OCI-LY1 (cell line): ENCODE data around the gene C16orf95.

ENCODE experiments used
- H2AFZ ChIP-seq: fragments of 200-600 bp; sonication (generic), shearing (Covaris generic); 2 replicates; pipeline ENCODE4 v1.6.0; 2014; ENCODE audit warnings: antibody characterized with exemption, mild to moderate bottlenecking, low read length
- H3F3A ChIP-seq: fragments of 200-600 bp; sonication (generic), shearing (Covaris generic); 2 replicates; pipeline ENCODE4 v1.6.0; 2014; ENCODE audit warnings: mild to moderate bottlenecking, antibody characterized with exemption, low read length, moderate library complexity; ENCODE audit not compliant: insufficient read depth
- H3K27ac ChIP-seq: fragments of 200-600 bp; sonication (generic); 2 replicates; pipeline ENCODE4 v1.5.1; 2014; ENCODE audit warnings: low read length, mixed run types, mild to moderate bottlenecking, low read depth; ENCODE audit not compliant: poor library complexity, severe bottlenecking
- H3K27me3 ChIP-seq: fragments of 200-600 bp; sonication (generic); 2 replicates; pipeline ENCODE4 v1.6.0; 2014; ENCODE audit warnings: antibody characterized with exemption, mild to moderate bottlenecking, low read length, moderate library complexity; ENCODE audit not compliant: insufficient read depth
- H3K36me3 ChIP-seq: fragments of 200-600 bp; sonication (generic); 2 replicates; pipeline ENCODE4 v1.6.1; 2014; ENCODE audit warnings: mild to moderate bottlenecking, antibody characterized with exemption, low read length, moderate library complexity, mixed read lengths; ENCODE audit not compliant: insufficient read depth
- H3K4me1 ChIP-seq: fragments of 200-600 bp; sonication (generic); 2 replicates; pipeline ENCODE4 v1.5.1; 2014; ENCODE audit warnings: mild to moderate bottlenecking, low read length, moderate library complexity; ENCODE audit not compliant: insufficient read depth, severe bottlenecking
- H3K4me2 ChIP-seq: fragments of 200-600 bp; sonication (generic), shearing (Covaris generic); 2 replicates; pipeline ENCODE4 v1.6.1; 2014; ENCODE audit warnings: low read length
- H3K4me3 ChIP-seq: fragments of 200-600 bp; sonication (generic); 2 replicates; pipeline ENCODE4 v1.5.1; 2014; ENCODE audit warnings: low read length, low read depth, mild to moderate bottlenecking, mixed read lengths; ENCODE audit not compliant: poor library complexity, severe bottlenecking
- H3K79me2 ChIP-seq: fragments of 200-600 bp; shearing (Covaris generic); 2 replicates; pipeline ENCODE4 v1.6.1; 2016; ENCODE audit warnings: mixed run types, low read length, mixed read lengths; ENCODE audit not compliant: insufficient read depth
- H3K9ac ChIP-seq: fragments of 200-600 bp; sonication (generic), shearing (Covaris generic); 2 replicates; pipeline ENCODE4 v1.6.1; 2014; ENCODE audit warnings: mild to moderate bottlenecking, low read length, mixed read lengths
- H3K9me2 ChIP-seq: fragments of 200-600 bp; sonication (generic), shearing (Covaris generic); 2 replicates; pipeline ENCODE4 v1.6.1; 2014; ENCODE audit warnings: low read depth, mild to moderate bottlenecking, low read length, mixed read lengths
- H3K9me3 ChIP-seq: fragments of 200-600 bp; shearing (Covaris generic); 2 replicates; pipeline ENCODE4 v1.6.1; 2014; ENCODE audit warnings: low read length, mixed read lengths
- H4K20me1 ChIP-seq: fragments of 200-600 bp; sonication (generic), shearing (Covaris generic); 2 replicates; pipeline ENCODE4 v1.6.0; 2016; ENCODE audit warnings: mild to moderate bottlenecking, low read length; ENCODE audit not compliant: insufficient read depth
- EZH2 ChIP-seq: fragments of 200-600 bp; sonication (generic), shearing (Covaris generic); IDR thresholded peaks from 2 replicates; pipeline ENCODE4 v1.8.0; 2017; ENCODE audit warnings: borderline replicate concordance, mixed run types, mild to moderate bottlenecking, antibody characterized with exemption, low read length, moderate library complexity, mixed read lengths
- TF ChIP-seq, protein P1 (sequence below): fragments of 200-600 bp; sonication (generic), shearing (Covaris generic); IDR thresholded peaks from 2 replicates; pipeline ENCODE4 v1.5.1; 2017; ENCODE audit warnings: mild to moderate bottlenecking, antibody characterized with exemption, low read length, moderate library complexity, mixed read lengths

C16orf95 gene

GRCh38 chr16:87352818-87353217, 35.6 kb upstream of the C16orf95 start:
- Histone ChIP-seq H3K27ac (no peak overlapping the region), H3K36me3 (peaks cover 9% of the 10 kb centered on the region; the same call in 1 of the 2 replicates), H3K4me2 (no peak overlapping the region), H3K9me2 (no peaks in the 10 kb centered on the region), H3K9me3 (no peaks in the 10 kb centered on the region), H2AFZ (no peak overlapping the region), H3F3A (no peaks in the 10 kb centered on the region), H3K4me1 (no peaks in the 10 kb centered on the region), H3K27me3 (no peaks in the 10 kb centered on the region), H3K79me2 (no peaks in the 10 kb centered on the region), H3K4me3 (no peak overlapping the region), H3K9ac (no peak overlapping the region), H4K20me1 (no peaks in the 10 kb centered on the region)
- TF ChIP-seq, protein P1, sequence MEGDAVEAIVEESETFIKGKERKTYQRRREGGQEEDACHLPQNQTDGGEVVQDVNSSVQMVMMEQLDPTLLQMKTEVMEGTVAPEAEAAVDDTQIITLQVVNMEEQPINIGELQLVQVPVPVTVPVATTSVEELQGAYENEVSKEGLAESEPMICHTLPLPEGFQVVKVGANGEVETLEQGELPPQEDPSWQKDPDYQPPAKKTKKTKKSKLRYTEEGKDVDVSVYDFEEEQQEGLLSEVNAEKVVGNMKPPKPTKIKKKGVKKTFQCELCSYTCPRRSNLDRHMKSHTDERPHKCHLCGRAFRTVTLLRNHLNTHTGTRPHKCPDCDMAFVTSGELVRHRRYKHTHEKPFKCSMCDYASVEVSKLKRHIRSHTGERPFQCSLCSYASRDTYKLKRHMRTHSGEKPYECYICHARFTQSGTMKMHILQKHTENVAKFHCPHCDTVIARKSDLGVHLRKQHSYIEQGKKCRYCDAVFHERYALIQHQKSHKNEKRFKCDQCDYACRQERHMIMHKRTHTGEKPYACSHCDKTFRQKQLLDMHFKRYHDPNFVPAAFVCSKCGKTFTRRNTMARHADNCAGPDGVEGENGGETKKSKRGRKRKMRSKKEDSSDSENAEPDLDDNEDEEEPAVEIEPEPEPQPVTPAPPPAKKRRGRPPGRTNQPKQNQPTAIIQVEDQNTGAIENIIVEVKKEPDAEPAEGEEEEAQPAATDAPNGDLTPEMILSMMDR, result no peak
- TF ChIP-seq EZH2, result no peak

DNA sequence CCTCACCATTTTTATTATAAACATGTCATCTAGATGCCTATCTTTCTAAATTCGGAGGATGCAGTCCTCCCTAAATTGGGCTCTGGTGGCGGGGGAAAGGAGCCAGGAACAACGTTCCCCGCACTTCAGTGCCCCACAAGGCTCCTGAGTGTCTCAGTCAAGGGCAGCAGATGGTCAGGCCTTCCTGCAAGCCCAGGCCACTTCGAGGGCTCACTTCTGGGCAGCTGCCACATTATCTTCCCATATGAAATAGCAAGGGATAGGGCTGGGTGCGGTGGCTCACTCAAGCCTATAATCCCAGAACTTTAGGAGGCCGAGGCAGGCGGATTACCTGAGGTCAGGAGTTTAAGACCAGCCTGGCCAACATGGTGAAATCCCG, 34.1 kb upstream of the C16orf95 start:
- Histone ChIP-seq H3F3A (no peaks in the 10 kb centered on the region), H3K9me3 (no peaks in the 10 kb centered on the region), H3K27ac (no peak overlapping the region), H3K9me2 (no peaks in the 10 kb centered on the region), H3K27me3 (no peaks in the 10 kb centered on the region), H3K79me2 (no peaks in the 10 kb centered on the region), H2AFZ (no peak overlapping the region), H3K4me3 (no peak overlapping the region), H3K4me2 (no peak overlapping the region), H4K20me1 (no peaks in the 10 kb centered on the region), H3K4me1 (no peaks in the 10 kb centered on the region), H3K36me3 (peaks cover 10% of the 10 kb centered on the region; the same call in 1 of the 2 replicates), H3K9ac (no peak overlapping the region)
- TF ChIP-seq EZH2, result no peak
- TF ChIP-seq, protein P1, result no peak

- Histone ChIP-seq H3K4me3 (no peak overlapping the region), H2AFZ (no peak overlapping the region), H3K36me3 (peaks cover 15% of the 10 kb centered on the region; the same call in 1 of the 2 replicates), H3K4me1 (no peaks in the 10 kb centered on the region), H3K27ac (no peak overlapping the region), H3K4me2 (no peak overlapping the region), H3K9ac (no peak overlapping the region), H3K79me2 (no peaks in the 10 kb centered on the region), H3K9me2 (no peaks in the 10 kb centered on the region), H3F3A (no peaks in the 10 kb centered on the region), H3K27me3 (no peaks in the 10 kb centered on the region), H3K9me3 (no peaks in the 10 kb centered on the region), H4K20me1 (no peaks in the 10 kb centered on the region)
- TF ChIP-seq, protein P1, result no peak
- TF ChIP-seq EZH2, result no peak
These were observed 33.6 kb upstream of the C16orf95 start for GRCh38 chr16:87350681-87351319.
